Liver (tissue), 3 donors: ENCODE measurements around the gene KAT6B.

Source experiments
- ATF3 ChIP-seq: IDR thresholded peaks from 2 replicates; pipeline ENCODE4 v1.6.1; 2016; ENCODE audit warnings: antibody characterized with exemption
- CTCF ChIP-seq: fragments of 150-350 bp; IDR thresholded peaks from 2 replicates; pipeline ENCODE4 v1.5.1; 2017; ENCODE audit warnings: improper control_type of control experiment, low read depth, low read length; ENCODE audit not compliant: missing input control
- FOXA1 ChIP-seq: IDR thresholded peaks from 2 replicates; pipeline ENCODE4 v1.6.1; 2016; ENCODE audit warnings: antibody characterized with exemption
- FOXA2 ChIP-seq: IDR thresholded peaks from 2 replicates; pipeline ENCODE4 v1.6.1; 2016; ENCODE audit warnings: antibody characterized with exemption
- JUND ChIP-seq, 2 donors: IDR thresholded peaks; 2 replicates each; pipeline ENCODE4 v1.6.1; 2016; ENCODE audit warnings: antibody characterized with exemption in 2 of 2
- MAX ChIP-seq: IDR thresholded peaks from 2 replicates; pipeline ENCODE4 v1.6.1; 2016; ENCODE audit warnings: antibody characterized with exemption
- RAD21 ChIP-seq, 2 donors: IDR thresholded peaks; 2 replicates each; pipeline ENCODE4 v1.6.1; 2016; ENCODE audit warnings: antibody characterized with exemption in 2 of 2, mild to moderate bottlenecking in 2 of 2
- REST ChIP-seq: IDR thresholded peaks from 2 replicates; pipeline ENCODE4 v1.6.1; 2016; ENCODE audit warnings: antibody characterized with exemption, mild to moderate bottlenecking
- RXRA ChIP-seq, 2 donors: IDR thresholded peaks; 2 replicates each; pipeline ENCODE4 v1.6.1; 2017 to 2018; ENCODE audit warnings: antibody characterized with exemption in 2 of 2, mild to moderate bottlenecking in 1 of 2
- TAF1 ChIP-seq: conservative IDR thresholded peaks from 2 replicates; pipeline ENCODE4 v1.6.1; 2016; ENCODE audit warnings: antibody characterized with exemption, mild to moderate bottlenecking
- YY1 ChIP-seq: IDR thresholded peaks from 2 replicates; pipeline ENCODE4 v1.6.1; 2016; ENCODE audit warnings: antibody characterized with exemption, mild to moderate bottlenecking
- ZBTB33 ChIP-seq: IDR thresholded peaks from 2 replicates; pipeline ENCODE4 v1.6.1; 2016; ENCODE audit warnings: antibody characterized with exemption
- donor health status: healthy.
- donor health status: healthy.

GRCh38 chr10:74896788-74897527 is 70.6 kb downstream of the KAT6B start:
- TF ChIP-seq RXRA (IDR thresholded peaks at IDR 0.05) (no peak), FOXA1 (no peak), CTCF (no peak), TAF1 (no peak), JUND (IDR thresholded peaks at IDR 0.05) (no peak), ATF3 (no peak), FOXA2 (no peak), ZBTB33 (no peak), RAD21 (IDR thresholded peaks at IDR 0.05) (no peak), MAX (no peak), YY1 (no peak), REST (no peak)
